Activated CD4-positive, alpha-beta T cell treated with anti-CD3 and anti-CD28 coated beads, Interleukin-2, amount 50 U/mL, for 4 hours (primary cell): ENCODE measurements around the gene DNAJB11.
"Not testable (repeated sequence)": the region's sequence is repeated elsewhere in the genome, so short reads cannot be mapped to it uniquely, and the experiment has no call there.

Experiments used
- DNase-seq, 2 experiments: peaks; one replicate each; pipeline ENCODE4 v3.0.0-alpha.2; 2020

Gene DNAJB11

DNA sequence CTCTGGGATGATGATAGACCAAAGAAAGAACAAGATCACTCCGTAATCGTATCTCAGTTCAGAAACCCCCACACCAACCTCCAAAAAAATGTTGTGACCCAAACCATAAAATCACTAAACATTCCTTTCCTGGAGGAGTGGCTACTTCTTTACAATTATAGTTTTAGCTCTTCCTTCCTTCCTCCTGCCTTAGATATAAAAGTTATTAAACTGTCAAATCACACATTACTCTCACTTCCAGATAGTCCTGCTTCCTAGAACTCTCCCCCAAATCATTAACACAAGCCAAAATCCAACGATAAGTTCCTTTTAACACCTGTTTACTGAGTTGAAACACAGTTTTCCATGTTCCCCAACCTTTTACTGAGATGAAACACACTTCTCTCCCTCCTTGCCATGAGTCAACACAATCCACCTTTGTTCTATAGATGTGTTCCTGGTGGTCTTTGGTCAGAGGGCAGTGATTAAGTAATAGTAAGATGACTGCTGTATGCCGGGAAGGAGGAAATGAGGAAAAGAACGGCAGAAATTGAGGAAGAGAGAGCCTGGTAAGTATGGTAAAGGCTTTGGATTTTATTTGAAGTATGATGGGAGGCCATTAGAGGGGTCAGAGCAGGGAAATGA, 18.0 kb upstream of the DNAJB11 start:
- no peak for DNase-seq

DNA sequence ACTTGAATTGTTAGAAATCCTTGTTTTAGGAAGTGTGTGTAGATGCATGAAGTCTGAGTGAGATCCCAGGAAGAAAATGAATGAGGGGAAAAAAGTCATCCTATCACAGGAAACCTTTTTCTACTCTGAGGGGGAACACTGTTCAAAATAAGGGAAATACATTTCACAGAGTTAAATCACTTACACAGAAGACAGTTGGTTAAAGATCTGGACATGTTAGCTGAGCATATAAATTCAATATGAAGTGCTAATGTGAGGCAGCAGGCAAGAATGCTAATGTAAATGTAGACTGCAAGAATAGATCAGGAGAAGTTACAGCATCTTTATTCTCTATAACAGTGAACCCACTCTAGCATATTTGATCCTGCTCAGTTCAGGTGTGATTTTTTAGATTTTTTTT, 5.9 kb upstream of the DNAJB11 start:
- DNase-seq: no peak

DNA sequence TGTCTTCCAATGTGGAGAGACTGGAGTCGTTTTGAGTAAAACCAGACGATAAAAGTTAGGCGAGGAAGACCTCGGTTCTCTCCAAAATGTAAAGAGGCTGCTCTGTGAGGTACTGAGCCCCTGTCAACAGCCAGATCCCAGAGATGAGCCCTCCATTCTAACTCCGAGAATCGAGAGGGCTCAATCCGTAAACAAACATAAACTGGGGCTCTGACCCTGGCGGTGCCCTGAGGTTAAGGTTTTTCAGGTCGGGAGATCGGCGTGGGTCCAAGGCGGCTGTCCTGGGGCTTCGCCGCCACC, 3.8 kb upstream of the DNAJB11 start:
- no peak for DNase-seq

DNA sequence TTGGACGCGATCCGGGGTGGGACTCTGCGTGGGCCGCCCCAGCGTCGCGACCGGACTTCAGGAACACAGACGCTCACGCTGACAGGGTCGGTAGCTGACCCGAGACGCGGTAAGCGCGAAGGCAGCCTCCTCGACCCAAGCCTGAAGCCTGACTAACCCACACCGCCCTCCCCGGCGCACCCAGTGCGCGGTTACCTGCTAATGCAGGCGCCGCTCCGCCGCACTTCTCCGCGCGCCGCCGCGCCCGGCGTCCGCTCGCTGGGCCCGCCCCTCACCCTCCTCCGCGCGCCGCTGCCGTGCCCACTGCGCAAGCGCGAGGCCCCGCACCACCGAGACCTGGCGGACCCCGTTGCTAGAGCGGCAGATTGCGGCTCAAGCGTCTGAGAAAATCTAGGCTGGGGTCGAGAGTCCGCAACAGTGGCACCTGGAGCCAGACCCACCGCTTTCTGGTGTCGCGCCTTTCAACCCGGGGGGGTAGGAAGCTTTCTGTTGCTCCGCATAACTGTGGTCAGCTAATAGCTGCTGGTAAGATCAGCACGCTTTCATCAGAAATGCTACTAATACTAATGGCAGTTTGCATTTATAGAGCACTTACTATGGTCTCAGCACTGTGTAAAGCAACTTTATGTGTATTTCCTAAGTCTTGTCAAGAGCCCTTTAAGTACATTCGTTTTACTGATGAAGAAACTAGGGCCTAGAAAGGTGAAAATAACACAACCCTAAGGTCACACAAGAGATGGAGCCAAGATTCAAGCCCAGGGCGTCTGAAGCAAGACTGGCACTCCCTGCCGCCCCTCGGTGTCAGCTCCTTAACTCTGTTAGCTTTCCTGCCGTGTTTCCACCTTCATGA, 3.2 kb upstream of the DNAJB11 start, which contains the start of gene TBCCD1:
TSS of gene TBCCD1 (minus strand) at position 268 of the 850 bp plus-strand sequence. CDS start 3,010 bp downstream, outside the sequence.
- DNase-seq: peak; percentile 89 to 92

DNA sequence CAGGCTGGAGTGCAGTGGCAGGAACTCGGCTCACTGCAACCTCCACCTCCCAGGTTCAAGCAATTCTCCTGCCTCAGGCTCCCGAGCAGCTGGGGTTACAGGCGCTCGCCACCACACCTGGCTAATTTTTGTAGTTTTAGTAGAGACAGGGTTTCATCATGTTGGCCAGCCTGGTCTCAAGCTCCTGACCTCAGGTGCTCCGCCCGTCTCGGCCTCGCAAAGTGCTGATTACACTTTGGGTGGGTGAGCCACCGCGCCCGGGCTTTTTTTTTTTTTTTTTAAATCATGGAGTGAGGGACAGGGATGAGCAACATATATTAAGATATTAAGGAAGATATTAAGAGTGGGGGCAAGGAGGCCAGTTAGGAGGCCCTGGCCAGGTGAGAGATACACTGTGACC, 1.2 kb upstream of the DNAJB11 start:
- DNase-seq: not testable (repeated sequence)

DNA sequence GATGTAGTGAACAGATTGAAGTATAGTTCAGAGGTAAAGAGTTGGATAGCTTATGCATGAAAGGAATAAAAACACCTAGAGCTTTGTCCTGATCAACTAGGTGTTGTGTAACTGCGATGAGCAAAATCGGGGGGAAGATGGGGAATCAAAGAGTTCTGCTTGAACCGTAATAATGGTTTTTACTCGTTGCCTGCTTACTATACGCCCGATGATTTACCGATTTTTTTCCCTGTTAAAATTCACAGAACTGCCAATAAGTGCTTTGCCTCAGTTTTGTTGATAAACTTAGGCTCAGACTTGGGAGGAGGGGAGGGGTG, 783 bp upstream of the DNAJB11 start:
- DNase-seq: no peak

DNA sequence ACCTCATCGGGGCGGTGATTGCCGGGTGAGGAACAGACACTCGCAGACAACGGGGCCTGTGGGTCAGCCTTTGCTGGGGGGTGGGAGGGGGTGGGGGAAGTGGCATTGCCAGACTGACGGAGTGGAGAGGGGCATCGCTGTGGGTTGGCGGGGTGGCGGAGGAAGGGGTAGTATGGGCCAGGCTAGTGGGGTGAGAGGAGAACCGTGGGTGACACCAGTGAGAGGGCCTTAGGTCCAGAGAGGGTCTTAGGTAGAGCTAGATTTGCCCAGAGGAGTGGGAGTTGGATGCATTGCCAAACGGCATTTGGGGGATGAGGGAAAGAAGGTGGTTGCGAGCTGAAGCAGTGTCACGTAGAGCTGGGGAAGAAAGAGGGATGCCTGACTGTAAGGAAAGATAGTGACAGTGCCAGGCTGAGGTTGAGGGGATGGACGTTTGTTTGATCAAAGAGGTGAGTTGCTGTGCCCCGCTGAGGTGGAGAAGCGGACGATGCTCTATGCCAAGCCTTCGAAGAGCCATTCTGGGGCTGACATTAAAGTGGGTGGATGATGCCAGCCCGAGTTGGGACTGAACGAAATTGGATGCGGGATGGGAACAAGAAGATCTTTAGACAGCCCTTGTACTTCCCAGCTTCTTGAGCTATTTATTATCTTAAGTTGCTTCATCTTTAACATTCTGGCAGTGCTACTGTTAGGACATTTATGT, 572 bp downstream of the DNAJB11 start:
- no peak for DNase-seq

DNA sequence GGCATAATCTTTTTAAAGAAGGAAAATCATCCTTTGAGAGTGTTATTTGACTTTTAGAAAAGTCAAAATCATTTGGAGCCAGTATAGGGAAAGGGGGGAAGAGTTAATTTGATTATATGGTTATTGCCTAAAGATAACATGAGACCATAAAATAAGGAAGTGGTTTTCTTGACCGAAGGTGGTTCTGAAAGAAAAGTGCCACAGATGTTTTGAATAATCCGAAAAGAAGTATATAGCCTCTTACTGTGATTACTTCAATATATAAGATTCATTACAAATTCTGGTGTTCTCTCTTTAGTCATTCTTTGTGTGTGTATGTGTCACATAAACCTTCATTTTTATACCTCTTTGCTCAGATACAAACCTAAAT, 1.1 kb downstream of the DNAJB11 start:
- DNase-seq: no peak

DNA sequence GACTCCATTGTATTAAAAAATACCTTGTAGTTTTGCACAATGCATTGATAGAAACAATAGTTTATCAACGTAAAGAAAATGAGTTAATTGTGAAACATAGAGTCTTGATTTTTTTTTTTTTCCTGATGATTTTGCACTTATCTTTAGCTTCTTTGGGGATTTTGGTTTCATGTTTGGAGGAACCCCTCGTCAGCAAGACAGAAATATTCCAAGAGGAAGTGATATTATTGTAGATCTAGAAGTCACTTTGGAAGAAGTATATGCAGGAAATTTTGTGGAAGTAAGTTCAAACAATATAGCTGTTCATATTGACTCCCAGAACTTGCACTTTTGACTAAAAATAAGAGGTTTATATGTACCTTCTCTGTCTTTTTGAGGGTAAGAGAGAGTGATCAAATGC, 7.0 kb downstream of the DNAJB11 start:
- DNase-seq: no peak

DNA sequence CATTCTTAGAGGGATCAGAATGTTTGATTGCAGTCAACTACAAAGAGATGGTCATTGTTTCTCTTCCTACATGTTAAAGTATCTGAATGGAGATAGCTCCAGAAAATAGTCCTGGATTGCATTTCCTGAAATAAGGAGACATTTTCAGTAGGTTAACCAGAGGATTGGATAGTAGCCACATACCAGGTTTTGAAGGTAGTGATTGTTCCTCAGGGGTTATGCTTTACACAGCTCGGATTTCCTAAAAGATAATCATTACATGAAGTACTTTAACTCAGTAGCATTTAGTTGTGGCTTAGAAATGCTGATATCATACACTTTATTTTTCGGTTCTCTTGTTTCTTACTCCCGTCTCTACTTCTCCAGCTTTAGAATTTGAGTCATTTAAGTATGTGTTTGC, 10.3 kb downstream of the DNAJB11 start:
- no peak for DNase-seq

DNA sequence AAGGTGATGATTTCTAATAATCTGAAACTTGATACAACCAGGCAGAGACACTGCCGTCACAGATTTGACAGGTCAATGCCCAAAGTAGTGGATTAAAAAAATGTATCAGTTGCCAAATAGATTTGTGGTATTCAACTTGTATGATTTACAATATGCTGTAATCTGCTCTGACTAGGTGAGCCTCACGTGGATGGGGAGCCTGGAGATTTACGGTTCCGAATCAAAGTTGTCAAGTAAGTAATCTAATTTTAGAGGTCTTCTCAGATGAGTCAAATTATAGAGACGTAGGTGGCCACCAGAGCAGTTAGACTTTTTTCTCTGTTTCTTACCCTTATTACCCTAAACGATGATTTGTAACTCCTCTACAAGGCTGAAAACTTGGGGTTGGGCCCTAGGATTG, 12.0 kb downstream of the DNAJB11 start:
- no peak for DNase-seq

DNA sequence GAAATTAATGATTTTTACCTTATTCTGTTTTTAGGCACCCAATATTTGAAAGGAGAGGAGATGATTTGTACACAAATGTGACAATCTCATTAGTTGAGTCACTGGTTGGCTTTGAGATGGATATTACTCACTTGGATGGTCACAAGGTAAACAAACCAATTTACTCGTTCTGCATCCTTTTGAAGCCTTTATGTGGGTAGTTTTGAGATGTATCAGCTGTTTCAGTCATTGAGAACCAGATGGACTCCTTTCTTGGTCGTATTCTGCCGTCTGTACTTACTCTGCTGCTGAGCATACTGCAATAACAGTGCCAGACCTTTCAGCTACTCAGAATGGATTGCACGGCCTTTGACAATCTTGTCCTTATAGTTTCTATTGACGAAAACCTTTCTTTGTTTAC, 13.3 kb downstream of the DNAJB11 start:
- no peak for DNase-seq

DNA sequence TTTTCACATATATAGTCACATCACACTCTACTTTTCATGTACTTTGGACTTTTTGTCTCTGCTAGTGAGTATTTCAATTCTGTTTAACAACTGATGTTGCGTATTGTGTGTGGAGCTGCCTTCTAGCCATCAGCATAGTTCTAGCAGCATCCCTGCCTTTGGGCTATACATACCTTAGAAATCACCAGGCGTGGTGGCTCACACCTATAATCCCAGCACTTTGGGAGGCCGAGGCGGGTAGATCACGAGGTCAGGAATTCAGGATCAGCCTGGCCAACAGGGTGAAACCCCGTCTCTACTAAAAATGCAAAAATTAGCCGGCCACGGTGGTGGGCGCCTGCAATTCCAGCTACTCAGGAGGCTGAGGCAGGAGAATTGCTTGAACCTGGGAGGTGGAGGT, 15.7 kb downstream of the DNAJB11 start:
- DNase-seq: not testable (repeated sequence)

DNA sequence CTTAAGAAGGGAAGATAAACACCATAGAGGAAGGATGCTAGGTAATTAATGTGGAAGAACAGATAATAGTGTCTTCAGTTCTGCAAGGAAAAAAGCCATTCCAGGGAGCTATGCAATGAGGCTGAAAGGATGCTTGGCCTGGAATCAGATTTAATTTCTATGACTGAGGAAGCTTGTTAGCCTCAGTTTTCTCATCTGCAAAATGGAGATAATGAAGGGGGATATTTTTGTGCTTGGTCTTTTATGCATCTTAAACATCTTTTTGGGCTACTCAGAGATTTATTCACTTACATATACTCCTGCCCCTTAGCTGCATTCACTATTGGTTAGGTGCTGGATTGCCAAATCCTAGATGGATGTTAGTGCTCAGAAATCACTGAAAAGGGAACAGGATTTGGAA, 16.7 kb downstream of the DNAJB11 start:
- no peak for DNase-seq

DNA sequence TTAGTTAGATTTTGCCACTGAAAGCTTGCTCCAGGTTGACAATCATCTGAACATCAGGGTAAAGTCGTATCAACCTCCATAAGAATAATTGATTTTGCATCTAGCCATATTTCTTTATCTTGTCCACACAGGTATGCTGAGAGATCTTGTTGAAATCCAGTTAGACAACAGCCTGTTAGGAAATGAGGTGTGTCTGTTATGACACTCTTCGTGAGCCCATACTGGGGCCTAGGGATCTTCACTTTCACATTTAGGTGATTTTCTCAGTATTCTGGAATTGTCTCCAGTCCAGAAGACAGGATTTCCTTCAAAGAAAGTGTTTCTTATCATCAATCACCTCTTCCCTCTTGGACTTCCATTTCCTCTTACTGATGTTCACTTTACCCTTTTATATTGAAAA, 18.1 kb downstream of the DNAJB11 start:
- DNase-seq: no peak

DNA sequence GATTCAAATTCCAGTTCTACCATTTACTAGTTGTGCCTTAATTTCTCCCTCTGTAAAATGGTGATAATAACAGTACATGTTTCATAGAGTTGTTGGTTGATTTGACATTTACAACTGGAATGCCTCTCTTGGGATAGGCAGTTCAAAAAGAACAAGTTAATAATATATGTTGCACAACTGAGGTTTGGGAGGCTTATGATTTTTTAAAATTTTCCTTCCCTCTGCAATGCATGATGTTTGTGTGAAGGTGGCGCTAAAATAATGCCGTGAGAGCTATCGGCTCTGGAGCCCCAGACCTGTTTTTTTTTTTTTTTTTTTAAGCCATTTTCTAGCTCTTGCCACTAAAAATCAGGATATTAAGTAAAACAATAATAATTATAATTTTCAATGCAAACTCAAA, 18.6 kb downstream of the DNAJB11 start:
- DNase-seq: no peak

DNA sequence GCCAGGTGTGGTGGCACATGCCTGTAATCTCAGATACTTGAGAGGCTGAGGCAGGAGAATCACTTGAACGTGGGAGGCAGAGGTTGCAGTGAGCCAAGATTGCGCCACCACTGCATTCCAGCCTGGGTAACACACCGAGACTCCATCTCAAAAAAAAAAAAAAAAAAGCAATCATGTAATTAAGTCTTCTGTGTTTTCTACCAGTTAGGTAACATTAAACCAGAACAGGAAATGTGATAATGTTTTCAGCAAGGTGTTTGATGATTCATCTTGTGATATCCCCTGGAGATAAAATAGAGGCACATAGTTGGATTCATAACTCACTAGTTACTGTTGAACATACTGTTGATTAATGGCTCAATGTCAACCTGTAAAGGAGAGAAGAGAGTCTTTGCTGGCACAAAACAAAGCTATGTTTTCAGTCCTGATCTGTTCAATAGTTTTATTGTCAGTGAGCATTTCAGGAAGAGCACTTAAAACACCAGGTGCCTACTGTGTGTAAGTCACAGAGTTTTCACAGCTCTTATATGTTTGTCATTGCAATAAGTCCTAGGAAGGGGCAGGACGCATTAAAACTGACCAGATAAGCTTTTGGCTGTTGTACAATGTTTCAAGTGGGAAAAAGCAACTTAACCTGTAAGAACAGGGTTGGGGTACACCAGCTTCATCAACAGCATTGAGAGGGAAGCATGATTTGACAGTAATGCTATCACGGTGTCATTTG, 19.5 kb downstream of the DNAJB11 start:
- no peak for DNase-seq

DNA sequence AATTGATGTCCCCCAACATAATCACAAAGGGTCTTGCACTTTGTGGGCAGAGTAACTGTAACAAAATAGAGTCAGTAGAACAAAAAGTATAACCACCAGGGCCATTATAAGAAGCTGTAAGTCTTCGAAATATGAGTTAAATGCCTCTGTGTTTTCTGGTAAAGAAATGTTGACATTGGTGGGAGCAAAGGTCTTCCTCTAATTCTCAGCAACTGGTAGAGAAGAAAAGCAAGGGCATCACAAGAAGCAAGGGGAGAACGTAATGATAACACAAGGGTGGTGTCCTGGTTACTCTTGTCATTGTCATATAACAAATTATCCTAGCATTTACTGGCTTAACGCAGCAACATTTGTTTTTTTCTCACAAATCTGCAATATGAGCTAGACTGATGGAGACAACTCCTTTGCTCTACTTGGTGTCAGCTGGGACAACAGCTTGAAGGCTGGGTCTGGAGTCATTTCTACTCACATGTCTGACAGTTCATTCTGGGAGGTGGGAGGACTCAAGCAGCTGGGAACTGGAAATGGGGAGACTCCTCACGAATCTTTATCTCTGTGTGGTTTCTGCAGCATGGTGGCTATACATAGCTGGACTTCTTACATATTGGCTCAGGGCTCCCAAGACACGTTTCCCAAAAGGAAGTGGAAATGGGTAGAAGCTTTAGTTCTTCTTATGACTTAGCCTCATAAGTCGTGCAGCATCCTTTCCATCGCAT, 20.2 kb downstream of the DNAJB11 start:
- DNase-seq: no peak

DNA sequence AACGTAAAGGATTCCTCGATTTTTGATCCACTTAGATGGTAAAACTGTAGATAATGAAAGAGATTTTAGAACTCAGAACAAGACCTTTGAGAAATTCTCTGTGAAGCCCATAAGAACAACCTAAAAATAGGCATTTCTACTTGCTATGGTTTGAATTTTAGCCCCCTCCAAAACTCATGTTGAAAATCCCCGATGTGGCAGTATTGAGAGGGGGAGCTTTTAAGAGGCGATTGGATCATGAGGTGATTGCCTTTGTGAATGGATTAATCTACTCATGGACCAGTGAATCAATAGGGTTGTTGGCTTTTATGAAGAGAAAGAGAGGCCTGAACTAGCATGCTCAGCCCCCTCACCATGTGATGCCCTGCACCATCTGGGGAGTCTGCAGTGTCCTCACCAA, 22.2 kb downstream of the DNAJB11 start:
- DNase-seq: no peak

DNA sequence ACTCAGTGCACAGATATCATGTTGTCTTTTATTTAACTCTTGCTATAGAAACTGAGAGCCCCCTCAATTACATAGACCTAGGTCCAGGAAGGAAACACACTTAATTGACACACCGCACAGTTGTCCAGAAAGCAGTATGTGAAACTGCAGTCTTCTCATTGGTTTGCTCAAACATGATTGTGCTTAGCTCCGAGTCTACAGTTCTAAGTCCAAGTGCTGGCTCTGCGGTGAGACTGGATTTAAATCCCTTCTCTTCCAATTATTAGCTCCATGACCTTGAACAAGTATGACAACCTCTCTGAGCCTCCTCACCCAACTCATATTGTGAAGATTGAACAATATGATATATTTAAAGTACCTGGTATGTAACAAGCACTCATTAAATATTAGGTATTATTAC, 23.3 kb downstream of the DNAJB11 start:
- DNase-seq: no peak

DNA sequence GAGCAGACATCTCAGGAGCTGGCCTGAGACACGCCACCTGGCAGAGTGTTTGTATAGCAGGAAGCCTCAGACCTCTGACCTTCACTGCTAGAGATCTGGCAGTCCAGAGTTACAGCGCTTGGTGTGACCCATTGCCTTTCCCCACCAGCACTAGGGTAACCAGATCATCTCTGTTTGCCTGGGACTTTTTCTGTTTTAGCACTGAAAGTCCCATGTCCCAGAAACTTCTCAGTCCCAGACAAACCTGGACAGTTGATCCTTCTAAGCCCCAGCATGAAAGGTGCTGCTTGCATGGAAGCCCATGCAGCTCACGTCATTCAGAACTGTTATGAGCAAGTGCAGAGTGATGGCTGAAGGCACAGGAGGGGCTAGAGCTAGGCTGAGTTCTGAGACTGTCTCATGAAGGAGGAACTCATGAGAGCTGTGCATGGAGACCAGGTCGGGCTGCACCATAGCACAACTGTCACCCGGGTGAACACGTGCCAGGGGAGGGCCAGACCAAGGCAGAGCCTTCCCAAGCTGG, 24.1 kb downstream of the DNAJB11 start:
- no peak for DNase-seq

DNA sequence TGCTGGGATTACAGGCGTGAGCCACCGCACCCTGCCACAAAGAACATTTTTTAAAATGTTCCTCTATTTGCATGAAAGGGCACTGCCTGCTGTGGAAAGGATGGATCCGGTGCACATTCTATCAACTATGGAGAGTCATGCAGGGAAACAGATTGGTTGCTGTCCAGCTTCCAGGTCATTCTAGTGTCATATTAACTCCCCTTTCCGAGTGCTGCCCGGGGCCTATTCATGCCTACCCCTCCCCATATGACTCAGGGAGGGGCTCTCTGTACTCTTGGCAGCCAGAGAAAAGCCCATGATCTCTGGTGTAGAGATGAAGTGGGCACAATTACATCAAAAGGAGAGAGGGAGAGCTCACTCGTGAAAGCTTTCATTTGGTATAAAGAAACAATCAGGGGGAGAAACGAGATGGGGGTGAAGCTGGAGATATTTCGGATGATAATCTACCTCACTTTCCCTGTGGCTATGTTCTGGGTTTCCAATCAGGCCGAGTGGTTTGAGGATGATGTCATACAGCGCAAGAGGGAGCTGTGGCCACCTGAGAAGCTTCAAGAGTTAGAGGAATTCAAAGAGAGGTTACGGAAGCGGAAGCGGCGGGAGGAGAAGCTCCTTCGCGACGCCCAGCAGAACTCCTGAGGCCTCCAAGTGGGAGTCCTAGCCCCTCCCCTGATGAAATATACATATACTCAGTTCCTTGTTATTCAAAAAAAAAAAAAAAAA, 26.2 kb downstream of the DNAJB11 start:
- DNase-seq: no peak
